Endothelial cell of umbilical vein (primary cell): ENCODE measurements around the gene CHST14. TPM values are rescaled to one million over a fixed set of nuclear protein-coding genes. Genes with fewer than 3 reads are reported as not detected.

ENCODE experiments used
- BruUV-seq: library from RNA; stranded (reverse); fragments of 400-500 nt; replicated peaks from 2 replicates; lab custom pipeline; 2021; lab: Mats Ljungman, UMichigan
- CTCF ChIA-PET: fragments of 300-600, 350-600 bp; sonication (Branson Sonifier 250); formaldehyde crosslinking; loops from one replicate; lab custom pipeline; 2021; ENCODE audit warnings: antibody characterized with exemption, inconsistent platforms; lab: Charles Lee
- POLR2A ChIA-PET: fragments of 300-600, 350-600 bp; sonication (Branson Sonifier 250); formaldehyde crosslinking; loops from one replicate; lab custom pipeline; 2021; ENCODE audit warnings: antibody characterized with exemption, inconsistent platforms; lab: Charles Lee
- DNase-seq: peaks from one replicate; pipeline ENCODE4 v3.0.0-alpha.2; 2011; ENCODE audit warnings: low read depth, low spot score
- FAIRE-seq: peaks from 2 replicates; lab custom pipeline; 2011; peaks lifted over from hg19 to GRCh38; lab: Jason Lieb, UNC
- H2AFZ ChIP-seq: 2 replicates; pipeline ENCODE4 v1.6.0; 2012; ENCODE audit warnings: low read depth, low read length, control low read depth, inconsistent platforms
- H3K27ac ChIP-seq: 2 replicates; pipeline ENCODE4 v1.5.1; 2011; ENCODE audit warnings: low read depth, mild to moderate bottlenecking, control low read depth, low read length, moderate library complexity; ENCODE audit not compliant: insufficient read depth
- H3K27me3 ChIP-seq, 2 experiments: 2 replicates each; pipeline versions ENCODE4 v1.6.0 to v1.6.1; 2011; ENCODE audit warnings: low read length in 2 of 2, mixed read lengths in 1 of 2; ENCODE audit not compliant: control insufficient read depth in 2 of 2, insufficient read depth in 2 of 2
- H3K36me3 ChIP-seq, 2 experiments: 2 replicates in 1 of 2; 3 replicates in 1 of 2; pipeline ENCODE4 v1.5.1; 2011; ENCODE audit warnings: low read length in 2 of 2, mild to moderate bottlenecking in 1 of 2, moderate library complexity in 1 of 2; ENCODE audit not compliant: control insufficient read depth in 2 of 2, insufficient read depth in 2 of 2; ENCODE audit errors: extremely low read depth in 1 of 2
- H3K4me1 ChIP-seq: 3 replicates; pipeline ENCODE4 v1.5.1; 2011; ENCODE audit warnings: mild to moderate bottlenecking, low read length; ENCODE audit not compliant: control insufficient read depth, insufficient read depth; ENCODE audit errors: extremely low read depth
- H3K4me2 ChIP-seq: 2 replicates; pipeline ENCODE4 v1.6.1; 2011; ENCODE audit warnings: low read length, control low read depth, mixed read lengths; ENCODE audit not compliant: insufficient read depth
- H3K4me3 ChIP-seq, 3 experiments: fragments of 200-600 bp in 1 of 3; sonication (generic), shearing (Covaris generic) in 1 of 3; replicated peaks in 1 of 3; 2 replicates each; pipeline ENCODE4 v1.5.1; 2011 to 2016; ENCODE audit warnings: control low read depth in 3 of 3, low read length in 3 of 3, mild to moderate bottlenecking in 2 of 3, inconsistent platforms in 1 of 3, low read depth in 1 of 3, moderate library complexity in 1 of 3; ENCODE audit not compliant: insufficient read depth in 1 of 3
- H3K79me2 ChIP-seq: 2 replicates; pipeline ENCODE4 v1.6.0; 2012; ENCODE audit warnings: low read length, inconsistent platforms; ENCODE audit not compliant: control insufficient read depth, insufficient read depth
- H3K9ac ChIP-seq: replicated peaks from 2 replicates; pipeline ENCODE3; 2011; ENCODE audit warnings: low read length, control low read depth; ENCODE audit not compliant: insufficient read depth; ENCODE audit errors: extremely low read depth
- H3K9me1 ChIP-seq: replicated peaks from 3 replicates; pipeline ENCODE4 v1.6.0; 2011; ENCODE audit warnings: mild to moderate bottlenecking, low read length; ENCODE audit not compliant: control insufficient read depth, insufficient read depth; ENCODE audit errors: extremely low read depth
- H3K9me3 ChIP-seq: replicated peaks from 2 replicates; pipeline ENCODE4 v1.5.1; 2012; ENCODE audit warnings: low read length, inconsistent platforms; ENCODE audit not compliant: control insufficient read depth, insufficient read depth
- H4K20me1 ChIP-seq: replicated peaks from 2 replicates; pipeline ENCODE3; 2011; ENCODE audit warnings: mild to moderate bottlenecking, low read length; ENCODE audit not compliant: control insufficient read depth, insufficient read depth; ENCODE audit errors: extremely low read depth
- CTCF ChIP-seq, 2 donors: IDR thresholded peaks; 1 replicate in 1 of 2; 2 replicates in 1 of 2; pipeline ENCODE4 v1.5.1; 2011; ENCODE audit warnings: low read length in 2 of 2, mild to moderate bottlenecking in 2 of 2, moderate library complexity in 2 of 2, control low read depth in 1 of 2, inconsistent platforms in 1 of 2, low read depth in 1 of 2; ENCODE audit not compliant: insufficient read depth in 1 of 2; ENCODE audit errors: extremely low read depth in 1 of 2
- MYC ChIP-seq: IDR thresholded peaks from one replicate; pipeline ENCODE4 v1.6.1; 2011; ENCODE audit warnings: mild to moderate bottlenecking, low read depth, low read length
- POLR2AphosphoS5 ChIP-seq: IDR thresholded peaks from 2 replicates; pipeline ENCODE4 v1.6.1; 2012; ENCODE audit warnings: low read depth, mild to moderate bottlenecking, control low read depth, low read length, moderate library complexity; ENCODE audit not compliant: insufficient read depth
- dilution Hi-C: fragments of 300-500 bp; cut with MboI; formaldehyde crosslinking; loops from one replicate; pipeline ENCODE4 v1.15.0; 2019; ENCODE audit warnings: low sequenced_read_pairs; ENCODE audit not compliant: extremely low pct_ligation_motif_present
- intact Hi-C: fragments of 100-400 bp; cut with micrococcal nuclease; formaldehyde crosslinking; loops from one replicate; pipeline ENCODE4 v1.10.0; 2022
- polyA plus RNA-seq, 4 experiments: library from polyadenylated mRNA; depleted of rRNA in 3 of 4; stranded (reverse) in 3 of 4; unstranded in 1 of 4; fragments of >200 nt; gene quantifications; 2 replicates each; pipeline versions ENCODE4 v1.2.1 to v1.2.3, GENCODE V29; 2011 to 2012; ENCODE audit warnings: missing spikeins in 1 of 4
- total RNA-seq: library from RNA; stranded (reverse); gene quantifications from 2 replicates; pipeline ENCODE4 v1.2.3, GENCODE V29; 2021

CHST14 gene
- total and polyA plus RNA-seq, 2 donors (not counting 3 experiments of a cell fraction or from before 2014, with no cell fraction given): 35.1 to 49.2 TPM

GRCh38 chr15:40499931-40500330, 29.1 kb downstream of the CHST14 start:
- BruUV-seq: no TSS peak

More at GRCh38 chr15:40499931-40500330, 29.1 kb downstream of the CHST14 start:
- intact Hi-C loops (no loop called here), dilution Hi-C loops (no loop called here)
- Histone ChIP-seq H3K27me3 (peaks cover 4 to 6% of the 10 kb centered on the region in 2 experiments), H3K9ac (no peak overlapping the region), H3K4me2 (no peak overlapping the region), H3K27ac (no peak overlapping the region), H3K36me3 (no peaks in the 10 kb centered on the region), H2AFZ (no peak overlapping the region), H3K9me1 (no peaks in the 10 kb centered on the region), H3K4me1 (peaks cover 10% of the 10 kb centered on the region), H3K79me2 (no peaks in the 10 kb centered on the region), H3K4me3 (no peak overlapping the region), H4K20me1 (no peaks in the 10 kb centered on the region), H3K9me3 (no peaks in the 10 kb centered on the region)
- ChIA-PET POLR2A (no interaction called here), CTCF (no interaction called here)
- no peak for TF ChIP-seq CTCF (IDR thresholded peaks at IDR 0.05; ENCODE audit: extremely low read depth in 1 of 2, insufficient read depth in 1 of 2, low read depth in 1 of 2, low read length in 2 of 2)
- TF ChIP-seq POLR2AphosphoS5: no peak
- no peak for TF ChIP-seq MYC
- DNase-seq (no peak), FAIRE-seq (peak; percentile 18)
